GM12878 (cell line): ENCODE data around the gene PPP3CA. TPM values are rescaled to one million over a fixed set of nuclear protein-coding genes. Genes with fewer than 3 reads are reported as not detected.

Experiments used
- ATAC-seq: fragments of 200-7000 bp; cut with Tn5 transposase; 3 replicates; pipeline ENCODE4 v1.9.1; 2020; ENCODE audit warnings: mild to moderate bottlenecking, moderate library complexity
- BruUV-seq: library from RNA; stranded (reverse); fragments of 400-500 nt; replicated peaks from 2 replicates; lab custom pipeline; 2021; lab: Mats Ljungman, UMichigan
- CTCF ChIA-PET: fragments of 300-600 bp; sonication (Branson Sonifier 250); formaldehyde crosslinking; extraction: SDS; loops from one replicate; lab custom pipeline; 2021; ENCODE audit warnings: inconsistent platforms; lab: Yijun Ruan, JAX
- POLR2A ChIA-PET: fragments of 350-600 bp; formaldehyde crosslinking; extraction: SDS; loops from one replicate; lab custom pipeline; 2021; ENCODE audit warnings: inconsistent platforms; lab: Charles Lee
- RAD21 ChIA-PET: fragments of 300-600 bp; sonication (Branson Sonifier 250); formaldehyde crosslinking; loops from one replicate; lab custom pipeline; 2023; ENCODE audit warnings: antibody characterized with exemption; ENCODE audit not compliant: unreplicated experiment; lab: Charles Lee
- SMC1A ChIA-PET: fragments of 300-600 bp; sonication (Branson Sonifier 250); formaldehyde crosslinking; loops from one replicate; lab custom pipeline; 2023; ENCODE audit not compliant: unreplicated experiment, uncharacterized antibody; lab: Charles Lee
- DNase-seq: peaks from one replicate; pipeline ENCODE4 v3.0.0-alpha.2; 2011; ENCODE audit warnings: low read depth, low spot score
- FAIRE-seq: peaks from 3 replicates; lab custom pipeline; 2011; peaks lifted over from hg19 to GRCh38; lab: Jason Lieb, UNC
- H2AFZ ChIP-seq: 2 replicates; pipeline ENCODE4 v1.6.0; 2011; ENCODE audit warnings: low read depth, low read length, control low read depth; ENCODE audit not compliant: control insufficient read depth
- H3K27ac ChIP-seq: 2 replicates; pipeline ENCODE4 v1.5.1; 2011; ENCODE audit warnings: control low read depth; ENCODE audit not compliant: control insufficient read depth, insufficient read depth
- H3K27me3 ChIP-seq, 2 experiments: replicated peaks in 1 of 2; 2 replicates each; pipeline versions ENCODE4 v1.6.0 to v1.6.1; 2011; ENCODE audit warnings: low read length in 1 of 2; ENCODE audit not compliant: control insufficient read depth in 2 of 2, insufficient read depth in 2 of 2
- H3K36me3 ChIP-seq, 2 experiments: 2 replicates each; pipeline ENCODE4 v1.5.1; 2011; ENCODE audit warnings: low read length in 1 of 2; ENCODE audit not compliant: control insufficient read depth in 2 of 2, insufficient read depth in 2 of 2
- H3K4me1 ChIP-seq: 2 replicates; pipeline ENCODE4 v1.6.1; 2011; ENCODE audit warnings: mild to moderate bottlenecking, low read length, moderate library complexity, mixed read lengths; ENCODE audit not compliant: control insufficient read depth, insufficient read depth
- H3K4me2 ChIP-seq: 2 replicates; pipeline ENCODE4 v1.6.0; 2011; ENCODE audit warnings: control low read depth; ENCODE audit not compliant: control insufficient read depth, insufficient read depth
- H3K4me3 ChIP-seq: fragments of 200-600 bp; sonication (generic); 2 replicates; pipeline ENCODE4 v1.5.1; 2016
- H3K79me2 ChIP-seq: 2 replicates; pipeline ENCODE4 v1.6.0; 2011; ENCODE audit warnings: low read length; ENCODE audit not compliant: control insufficient read depth, insufficient read depth
- H3K9ac ChIP-seq: 2 replicates; pipeline ENCODE4 v1.8.0; 2011; ENCODE audit warnings: low read length, control low read depth, mixed read lengths; ENCODE audit not compliant: control insufficient read depth, insufficient read depth
- H3K9me3 ChIP-seq: replicated peaks from 3 replicates; pipeline ENCODE4 v1.5.1; 2011; ENCODE audit warnings: mild to moderate bottlenecking, low read length; ENCODE audit not compliant: control insufficient read depth, insufficient read depth
- H4K20me1 ChIP-seq: 2 replicates; pipeline ENCODE4 v1.6.0; 2011; ENCODE audit not compliant: control insufficient read depth, insufficient read depth
- CBX3 ChIP-seq: fragments of 200-600 bp; sonication (generic); IDR thresholded peaks from 2 replicates; pipeline ENCODE4 v1.6.1; 2016; ENCODE audit warnings: low read depth, borderline replicate concordance
- KLF5 ChIP-seq: fragments of 450-650 bp; IDR thresholded peaks from 2 replicates; pipeline ENCODE4 v1.6.1; 2014; ENCODE audit warnings: mild to moderate bottlenecking; ENCODE audit not compliant: partially characterized antibody
- NBN ChIP-seq: fragments of 450-650 bp; IDR thresholded peaks from 2 replicates; pipeline ENCODE4 v1.6.1; 2016
- SMAD5 ChIP-seq: IDR thresholded peaks from 2 replicates; pipeline ENCODE4 v1.6.1; 2016; ENCODE audit warnings: antibody characterized with exemption, low read depth
- ZBTB40 ChIP-seq: fragments of 450-650 bp; IDR thresholded peaks from 2 replicates; pipeline ENCODE4 v1.6.1; 2016; ENCODE audit warnings: mild to moderate bottlenecking, moderate library complexity, borderline replicate concordance
- WGBS: methylation state at CpG from one replicate; pipeline ENCODE4 v1.1.6; 2016; ENCODE audit warnings: low lambda C conversion rate; ENCODE audit not compliant: insufficient replicate concordance, insufficient coverage; ENCODE audit errors: missing lambda C conversion rate; 5-methylcytosine and 5-hydroxymethylcytosine counted together
- in situ Hi-C: fragments of 300-500 bp; cut with MboI; formaldehyde crosslinking; loops from 9 replicates; pipeline ENCODE4 v1.14.3; 2018; ENCODE audit warnings: mixed read lengths
- intact Hi-C: fragments of 100-400 bp; cut with micrococcal nuclease; formaldehyde crosslinking; loops from one replicate; pipeline ENCODE4 v1.14.2; 2022; ENCODE audit not compliant: unreplicated experiment
- polyA plus RNA-seq, 11 experiments: library from polyadenylated mRNA; depleted of rRNA in 4 of 11; unstranded in 6 of 11; stranded (reverse) in 5 of 11; fragments of >200 nt; fragmentation: Nextera tagmentation in 4 of 11; fragmentation: Illumina TruSeq in 1 of 11; extraction: Ambion mirVana in 4 of 11; extraction: Trizol in 1 of 11; gene quantifications; 1 replicate in 1 of 11; 2 replicates in 10 of 11; pipeline versions ENCODE4 v1.2.1 to v1.2.3, GENCODE V29; 2011 to 2016; ENCODE audit warnings: inconsistent platforms in 2 of 11, missing spikeins in 2 of 11, low read depth in 1 of 11
- total RNA-seq, 4 experiments: library from RNA; depleted of rRNA in 3 of 4; stranded (reverse); fragments of >200 nt in 3 of 4; fragmentation: Illumina TruSeq in 1 of 4; extraction: Trizol in 1 of 4; gene quantifications; 2 replicates each; pipeline versions ENCODE4 v1.2.1 to v1.2.3, GENCODE V29; 2013 to 2021

PPP3CA gene
- total and polyA plus RNA-seq, 10 of the 15 experiments (the other 5 are each of a cell fraction or from before 2014, with no cell fraction given): 0.33 to 9.0 (median 1.0) TPM

DNA sequence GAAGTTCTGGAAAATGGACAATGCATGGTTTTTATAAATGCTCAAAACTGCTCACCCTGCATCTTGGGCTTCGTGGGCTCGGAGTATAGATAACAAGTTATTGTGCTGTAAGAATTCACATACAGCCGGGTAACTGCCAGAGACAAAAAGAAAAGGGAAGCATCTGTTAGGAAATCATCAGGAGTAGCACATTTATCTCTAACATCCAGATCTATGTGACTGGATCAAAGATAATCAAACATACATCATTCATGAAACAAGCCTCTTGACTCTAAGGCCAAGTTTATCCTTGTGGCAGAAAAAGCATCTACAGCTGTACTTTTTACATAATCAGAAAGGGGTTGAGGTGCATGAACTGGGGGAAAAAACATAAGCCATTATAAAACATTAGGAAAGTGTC lies 264.2 kb downstream of the PPP3CA start:
- TF ChIP-seq NBN (no peak), CBX3 (no peak), SMAD5 (no peak), KLF5 (no peak), ZBTB40 (no peak)
- RAD21 ChIA-PET: no interaction called here
- Histone ChIP-seq H3K27me3 (no peaks in the 10 kb centered on the region), H3K9me3 (no peaks in the 10 kb centered on the region), H3K4me3 (no peak overlapping the region), H3K79me2 (no peaks in the 10 kb centered on the region), H3K36me3 (no peaks in the 10 kb centered on the region), H3K4me1 (peaks cover 14% of the 10 kb centered on the region), H4K20me1 (no peaks in the 10 kb centered on the region), H3K9ac (no peak overlapping the region), H3K27ac (no peak overlapping the region), H2AFZ (no peak overlapping the region), H3K4me2 (no peak overlapping the region)
- ATAC-seq: no peak
- intact Hi-C loops: no loop called here
- in situ Hi-C loops: no loop called here
- no TSS peak for BruUV-seq
- SMC1A ChIA-PET: interaction anchor here (0.9 kb wide), 1 partner anchor 16 kb away, joined by 3 read pairs; no protein-coding TSS in a partner anchor
- no peak for DNase-seq
- no peak for FAIRE-seq
- WGBS: 93% methylated on average over 3 of the region's 3 CpGs
- CTCF ChIA-PET: no interaction called here
- POLR2A ChIA-PET: no interaction called here
